Neural crest cell (in vitro differentiated cells): ENCODE results near the gene AAMP. TPM values are rescaled to one million over a fixed set of nuclear protein-coding genes. Genes with fewer than 3 reads are reported as not detected.

Experiments used
- DNase-seq: peaks from one replicate; pipeline ENCODE4 v3.0.0; 2021; ENCODE audit warnings: low read depth, mixed read lengths, low spot score
- H3K27ac Mint-ChIP-seq: one replicate; pipeline ENCODE4 v1.8.0; 2021; ENCODE audit warnings: mild to moderate bottlenecking, mixed read lengths; ENCODE audit not compliant: unreplicated experiment
- H3K27me3 Mint-ChIP-seq: 2 replicates; pipeline ENCODE4 v1.8.0; 2021; ENCODE audit warnings: low read depth, mild to moderate bottlenecking, mixed read lengths
- H3K36me3 Mint-ChIP-seq: 2 replicates; pipeline ENCODE4 v1.8.0; 2021; ENCODE audit warnings: low read depth, mild to moderate bottlenecking, mixed read lengths
- H3K4me1 Mint-ChIP-seq: 2 replicates; pipeline ENCODE4 v1.8.0; 2021; ENCODE audit warnings: mixed read lengths
- H3K4me3 Mint-ChIP-seq: one replicate; pipeline ENCODE4 v1.8.0; 2021; ENCODE audit warnings: mild to moderate bottlenecking, mixed read lengths
- H3K9me3 Mint-ChIP-seq: 2 replicates; pipeline ENCODE4 v1.8.0; 2021; ENCODE audit warnings: mixed read lengths
- CTCF ChIP-seq: fragments of 200-600 bp; sonication (generic); conservative IDR thresholded peaks from 2 replicates; pipeline ENCODE4 v1.5.0; 2021; ENCODE audit warnings: antibody characterized with exemption, mild to moderate bottlenecking
- total RNA-seq: library from RNA; stranded (reverse); gene quantifications from 2 replicates; pipeline ENCODE4 v1.2.1, GENCODE V29; 2021

Gene AAMP
- total RNA-seq, 1 donor from 2014 or later = 76.6 TPM

- Mint-ChIP-seq H3K9me3 (no peaks in the 10 kb centered on the region), H3K27me3 (no peaks in the 10 kb centered on the region), H3K36me3 (peaks cover 7% of the 10 kb centered on the region), H3K27ac (no peak overlapping the region), H3K4me3 (no peak overlapping the region), H3K4me1 (no peaks in the 10 kb centered on the region)
- DNase-seq = no peak
- no peak for TF ChIP-seq CTCF
Measured at GRCh38 chr2:218244665-218245064, 25.3 kb downstream of the AAMP start.

GRCh38 chr2:218244204-218244603 is 25.7 kb downstream of the AAMP start:
- H3K4me1 Mint-ChIP-seq = no peaks in the 10 kb centered on the region
- no peak overlapping the region for H3K27ac Mint-ChIP-seq

GRCh38 chr2:218238887-218239286 is 31.1 kb downstream of the AAMP start:
- H3K36me3 Mint-ChIP-seq = peaks cover 11% of the 10 kb centered on the region
- no peaks in the 10 kb centered on the region for H3K9me3 Mint-ChIP-seq
- no peaks in the 10 kb centered on the region for H3K4me1 Mint-ChIP-seq
- H3K27ac Mint-ChIP-seq = no peak overlapping the region
- H3K27me3 Mint-ChIP-seq = no peaks in the 10 kb centered on the region
- TF ChIP-seq CTCF = no peak
- no peak for DNase-seq
- H3K4me3 Mint-ChIP-seq = no peak overlapping the region

More at GRCh38 chr2:218244204-218244603, 25.7 kb downstream of the AAMP start:
- Mint-ChIP-seq H3K36me3 (peaks cover 7% of the 10 kb centered on the region), H3K9me3 (no peaks in the 10 kb centered on the region), H3K4me3 (no peak overlapping the region), H3K27me3 (no peaks in the 10 kb centered on the region)
- DNase-seq = no peak
- TF ChIP-seq CTCF = no peak

- H3K4me3 Mint-ChIP-seq = no peak overlapping the region
- no peak for TF ChIP-seq CTCF
- H3K36me3 Mint-ChIP-seq = peaks cover 15% of the 10 kb centered on the region
- no peaks in the 10 kb centered on the region for H3K27me3 Mint-ChIP-seq
- H3K4me1 Mint-ChIP-seq = no peaks in the 10 kb centered on the region
- H3K27ac Mint-ChIP-seq = no peak overlapping the region
- DNase-seq = no peak
- H3K9me3 Mint-ChIP-seq = no peaks in the 10 kb centered on the region
Measured at GRCh38 chr2:218236829-218237228, 33.1 kb downstream of the AAMP start.

- Mint-ChIP-seq H3K9me3 (no peaks in the 10 kb centered on the region), H3K27me3 (no peaks in the 10 kb centered on the region), H3K4me3 (no peak overlapping the region), H3K36me3 (peaks cover 22% of the 10 kb centered on the region), H3K4me1 (peaks cover 5% of the 10 kb centered on the region), H3K27ac (no peak overlapping the region)
- DNase-seq = no peak
- no peak for TF ChIP-seq CTCF
Measured at GRCh38 chr2:218235017-218235416, 34.9 kb downstream of the AAMP start.

- TF ChIP-seq CTCF = no peak
- H3K9me3 Mint-ChIP-seq = no peaks in the 10 kb centered on the region
- H3K4me3 Mint-ChIP-seq = no peak overlapping the region
- no peaks in the 10 kb centered on the region for H3K27me3 Mint-ChIP-seq
- no peak overlapping the region for H3K27ac Mint-ChIP-seq
- H3K4me1 Mint-ChIP-seq = peaks cover 5% of the 10 kb centered on the region
- no peak for DNase-seq
- H3K36me3 Mint-ChIP-seq = peaks cover 22% of the 10 kb centered on the region
Measured at GRCh38 chr2:218234521-218234920, 35.4 kb downstream of the AAMP start.
